HG03439 (cell line): ENCODE results near the gene CRB1.

Experiments
- ATAC-seq: cut with Tn5 transposase; IDR thresholded peaks from one replicate; pipeline ENCODE4 v1.9.1; 2021; ENCODE audit warnings: mild to moderate bottlenecking, moderate library complexity; ENCODE audit not compliant: unreplicated experiment

Gene CRB1

GRCh38 chr1:197302775-197303174, 34.7 kb downstream of the CRB1 start:
- no peak for ATAC-seq

GRCh38 chr1:197303463-197303862, 35.4 kb downstream of the CRB1 start:
- ATAC-seq, result no peak

- ATAC-seq, result no peak
Observed at GRCh38 chr1:197304638-197305200, 36.7 kb downstream of the CRB1 start.

- ATAC-seq, result no peak
Observed at GRCh38 chr1:197305925-197306324, 37.9 kb downstream of the CRB1 start.

GRCh38 chr1:197306381-197307062, 38.5 kb downstream of the CRB1 start:
- no peak for ATAC-seq

GRCh38 chr1:197307136-197307535, 39.1 kb downstream of the CRB1 start:
- ATAC-seq, result no peak

GRCh38 chr1:197307551-197307950, 39.5 kb downstream of the CRB1 start:
- ATAC-seq, result no peak

DNA sequence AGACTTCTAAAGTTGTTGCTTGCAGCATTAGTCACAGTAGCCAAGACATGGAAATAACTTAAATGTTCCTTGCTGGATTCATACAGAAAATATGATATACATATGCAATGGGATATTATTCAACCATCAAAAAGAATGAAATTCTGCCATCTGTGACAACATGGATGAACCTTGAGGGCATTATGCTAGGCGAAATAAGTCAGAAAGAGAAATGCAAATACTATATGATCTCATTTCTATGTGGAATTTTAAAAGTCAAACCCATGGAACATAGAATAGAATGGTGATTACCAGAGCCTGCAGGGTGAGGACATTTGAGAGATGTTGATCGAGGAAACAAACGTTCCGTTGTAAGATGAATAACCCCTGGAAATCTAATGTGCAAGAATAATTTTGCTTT, 43.0 kb downstream of the CRB1 start:
- no peak for ATAC-seq

DNA sequence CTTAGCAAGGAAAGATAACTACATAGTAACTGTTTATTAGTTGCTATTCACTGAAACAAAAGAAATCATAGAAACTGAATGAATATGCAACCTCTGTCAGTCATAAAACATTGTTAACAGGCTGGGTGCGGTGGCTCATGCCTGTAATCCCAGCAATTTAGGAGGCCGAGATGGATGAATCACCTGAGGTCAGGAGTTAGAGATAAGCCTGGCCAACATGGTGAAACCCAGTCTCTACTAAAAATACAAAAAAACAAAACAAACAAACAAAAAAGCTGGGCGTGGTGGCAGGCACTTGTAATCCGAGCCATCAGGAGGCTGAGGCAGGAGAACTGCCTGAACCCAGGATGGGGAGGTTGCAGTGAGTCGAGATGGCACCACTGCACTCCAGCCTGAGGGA, 44.1 kb downstream of the CRB1 start:
- ATAC-seq, result no peak

DNA sequence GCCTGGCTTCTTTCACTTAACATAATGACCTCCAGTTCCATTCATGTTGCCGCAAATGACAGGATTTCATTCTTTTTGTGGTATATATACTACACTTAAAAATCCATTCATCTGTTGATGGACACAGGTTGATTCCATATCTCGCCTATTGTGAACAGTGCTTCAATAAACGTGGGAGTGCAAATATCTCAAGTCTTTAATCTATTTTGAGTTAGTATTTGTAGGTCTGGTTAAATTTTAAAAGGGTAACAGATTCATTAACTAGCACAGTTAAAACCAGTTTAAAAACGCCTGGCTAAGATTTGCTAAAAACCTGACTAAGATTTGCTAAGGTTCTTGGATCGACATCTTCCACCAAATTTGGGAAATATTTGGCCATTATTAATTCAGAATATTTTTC, 45.7 kb downstream of the CRB1 start:
- ATAC-seq, result no peak

GRCh38 chr1:197314682-197315081, 46.6 kb downstream of the CRB1 start:
- no peak for ATAC-seq

- no peak for ATAC-seq
Observed at GRCh38 chr1:197319631-197320030, 51.6 kb downstream of the CRB1 start.

GRCh38 chr1:197320991-197321531, 53.0 kb downstream of the CRB1 start:
- no peak for ATAC-seq

- ATAC-seq, result no peak
Observed at GRCh38 chr1:197321811-197322210, 53.8 kb downstream of the CRB1 start.

DNA sequence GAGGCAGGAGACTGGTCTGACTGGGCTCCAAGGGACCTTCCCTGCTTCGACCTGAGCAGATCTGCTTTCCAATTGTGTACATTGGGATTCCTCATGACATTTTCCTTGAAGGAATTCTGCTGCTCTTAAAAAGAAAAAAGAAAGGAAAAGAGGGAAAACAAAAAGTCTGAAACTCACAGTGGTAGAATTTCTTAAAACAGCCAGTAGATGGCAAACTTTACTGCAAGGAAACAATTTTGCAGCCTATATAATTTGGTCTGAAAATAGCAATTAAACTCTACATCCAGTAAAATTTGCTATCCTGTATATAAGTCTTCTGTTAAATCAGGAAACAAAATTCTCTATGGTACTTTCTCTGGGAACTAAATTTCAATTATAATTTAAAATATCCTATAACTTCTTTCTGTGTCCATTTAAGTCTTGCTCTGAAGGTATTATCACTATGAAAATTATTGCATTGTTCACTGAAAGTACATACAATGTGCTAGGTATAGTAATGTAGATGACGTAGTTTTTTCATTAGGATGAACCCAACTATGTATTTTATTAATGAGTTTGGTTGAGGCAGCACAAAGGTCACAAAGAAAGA, 59.8 kb downstream of the CRB1 start:
- no peak for ATAC-seq

DNA sequence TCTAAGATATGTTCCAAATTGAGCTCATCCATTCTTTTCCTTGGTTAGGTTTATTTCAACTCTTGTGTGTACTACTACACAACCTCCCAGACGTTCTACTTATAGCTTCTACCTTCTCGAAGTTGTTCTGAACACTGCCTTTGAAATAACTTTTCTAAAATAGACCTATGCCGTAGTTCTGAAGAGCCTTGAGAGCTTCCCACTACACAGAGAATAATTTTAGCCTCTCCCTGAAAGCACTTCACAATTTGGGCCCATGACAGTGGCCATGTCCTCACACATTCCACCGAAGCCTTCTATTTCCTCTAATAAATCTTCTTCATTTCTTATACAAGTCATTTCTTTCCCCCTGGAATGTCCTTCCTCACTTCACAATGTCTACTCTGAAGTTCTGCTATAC, 62.2 kb downstream of the CRB1 start:
- no peak for ATAC-seq

DNA sequence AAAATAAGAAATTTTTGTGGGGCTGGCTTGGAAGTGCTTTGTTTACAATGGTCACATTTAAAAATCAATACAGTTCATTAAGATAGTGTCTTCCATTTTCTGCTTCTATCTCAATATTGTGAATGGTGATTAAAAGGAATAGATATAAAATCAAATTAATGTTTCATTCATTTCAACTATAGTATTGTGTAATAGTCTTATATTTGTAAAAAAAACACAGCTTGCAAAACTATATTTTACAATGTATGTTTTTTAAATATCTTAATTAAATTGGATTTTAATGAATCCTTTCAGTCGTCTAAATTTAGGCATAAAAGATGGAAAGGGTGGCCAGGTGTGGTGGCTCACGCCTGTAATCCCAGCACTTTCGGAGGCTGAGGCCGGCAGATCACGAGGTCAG, 63.5 kb downstream of the CRB1 start:
- ATAC-seq, result no peak

- ATAC-seq, result no peak
Observed at GRCh38 chr1:197333041-197333440, 65.0 kb downstream of the CRB1 start.

- ATAC-seq, result no peak
Observed at GRCh38 chr1:197336571-197336970, 68.5 kb downstream of the CRB1 start.

GRCh38 chr1:197339106-197340060, 71.3 kb downstream of the CRB1 start:
- ATAC-seq, result no peak

DNA sequence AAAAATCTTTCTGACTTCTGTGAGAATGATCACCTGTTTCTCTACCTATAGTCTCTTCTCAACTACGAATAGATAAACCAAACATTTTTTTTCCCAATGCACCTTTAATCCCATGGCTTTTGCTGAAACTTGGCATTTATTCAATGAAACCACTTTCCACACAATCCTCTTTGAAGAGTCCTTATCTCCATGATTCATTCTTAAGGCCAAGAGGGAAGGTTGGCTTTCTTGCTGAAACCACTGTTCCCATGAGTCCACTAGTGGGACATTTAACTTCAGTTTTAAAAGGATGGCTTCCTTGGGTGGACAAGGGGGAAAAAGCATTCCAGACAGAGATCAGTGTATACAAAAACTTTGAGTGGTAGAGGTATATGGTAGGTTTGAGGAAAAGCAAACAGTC, 73.6 kb downstream of the CRB1 start:
- no peak for ATAC-seq
